OCI-LY7 (cell line): ENCODE results near the gene PRPF18.

Source experiments
- EZH2phosphoT487 ChIP-seq: fragments of 200-600 bp; sonication (generic); IDR thresholded peaks from 2 replicates; pipeline ENCODE4 v1.6.1; 2018; ENCODE audit warnings: low read depth, borderline replicate concordance, mild to moderate bottlenecking, mixed run types, antibody characterized with exemption, low read length, moderate library complexity, mixed read lengths
- TF ChIP-seq, protein P1 (sequence below): fragments of 200-600 bp; sonication (generic); conservative IDR thresholded peaks from 2 replicates; pipeline ENCODE4 v1.5.1; 2014; ENCODE audit warnings: mild to moderate bottlenecking, antibody characterized with exemption, low read length, moderate library complexity, mixed read lengths

DNA sequence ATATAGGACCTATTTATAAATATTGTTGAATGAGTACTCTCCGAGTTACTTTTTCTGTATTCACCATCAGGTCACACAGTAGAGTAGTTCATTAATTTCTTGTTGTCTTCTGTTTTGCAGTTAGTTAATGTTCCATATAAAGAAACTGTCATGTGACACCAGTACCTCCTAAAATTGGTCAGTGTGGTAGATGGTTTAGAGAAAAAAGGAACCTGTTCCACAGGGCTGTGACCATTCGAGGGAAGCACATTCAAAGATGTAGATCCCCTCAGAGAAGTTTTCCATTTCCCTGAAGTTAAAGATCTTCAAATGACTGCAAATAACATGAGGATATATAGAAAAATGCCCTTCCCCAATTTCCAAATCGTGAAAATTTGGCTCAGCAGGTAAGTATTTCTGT is 45.7 kb downstream of the PRPF18 start:
- TF ChIP-seq, protein P1, sequence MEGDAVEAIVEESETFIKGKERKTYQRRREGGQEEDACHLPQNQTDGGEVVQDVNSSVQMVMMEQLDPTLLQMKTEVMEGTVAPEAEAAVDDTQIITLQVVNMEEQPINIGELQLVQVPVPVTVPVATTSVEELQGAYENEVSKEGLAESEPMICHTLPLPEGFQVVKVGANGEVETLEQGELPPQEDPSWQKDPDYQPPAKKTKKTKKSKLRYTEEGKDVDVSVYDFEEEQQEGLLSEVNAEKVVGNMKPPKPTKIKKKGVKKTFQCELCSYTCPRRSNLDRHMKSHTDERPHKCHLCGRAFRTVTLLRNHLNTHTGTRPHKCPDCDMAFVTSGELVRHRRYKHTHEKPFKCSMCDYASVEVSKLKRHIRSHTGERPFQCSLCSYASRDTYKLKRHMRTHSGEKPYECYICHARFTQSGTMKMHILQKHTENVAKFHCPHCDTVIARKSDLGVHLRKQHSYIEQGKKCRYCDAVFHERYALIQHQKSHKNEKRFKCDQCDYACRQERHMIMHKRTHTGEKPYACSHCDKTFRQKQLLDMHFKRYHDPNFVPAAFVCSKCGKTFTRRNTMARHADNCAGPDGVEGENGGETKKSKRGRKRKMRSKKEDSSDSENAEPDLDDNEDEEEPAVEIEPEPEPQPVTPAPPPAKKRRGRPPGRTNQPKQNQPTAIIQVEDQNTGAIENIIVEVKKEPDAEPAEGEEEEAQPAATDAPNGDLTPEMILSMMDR: no peak
- no peak for TF ChIP-seq EZH2phosphoT487
